Adrenal gland (tissue), 5 donors: Measurements from ENCODE around the gene SCO2.

ENCODE experiments used
- CTCF ChIP-seq, 6 experiments: fragments of 450-650 bp in 4 of 6; fragments of 200-600 bp in 2 of 6; sonication (generic) in 1 of 6; IDR thresholded peaks; 1 replicate in 5 of 6; 2 replicates in 1 of 6; pipeline versions ENCODE4 v1.5.1 to v1.8.0; 2016 to 2021; ENCODE audit warnings: antibody characterized with exemption in 6 of 6, mild to moderate bottlenecking in 2 of 6, moderate library complexity in 1 of 6
- POLR2A ChIP-seq, 2 donors: fragments of 450-650 bp; IDR thresholded peaks; one replicate each; pipeline ENCODE4 v1.6.1; 2017; ENCODE audit warnings: antibody characterized with exemption in 2 of 2, mild to moderate bottlenecking in 2 of 2, moderate library complexity in 1 of 2
- donor health status: DM: no; HTN: no; CAD: no.

GRCh38 chr22:50504369-50505211, 20.8 kb downstream of the SCO2 start:
- TF ChIP-seq CTCF (IDR thresholded peaks at IDR 0.05) (no peak), POLR2A (IDR thresholded peaks at IDR 0.05) (no peak)
